Measurements from ENCODE around the gene DLG1.

DNA sequence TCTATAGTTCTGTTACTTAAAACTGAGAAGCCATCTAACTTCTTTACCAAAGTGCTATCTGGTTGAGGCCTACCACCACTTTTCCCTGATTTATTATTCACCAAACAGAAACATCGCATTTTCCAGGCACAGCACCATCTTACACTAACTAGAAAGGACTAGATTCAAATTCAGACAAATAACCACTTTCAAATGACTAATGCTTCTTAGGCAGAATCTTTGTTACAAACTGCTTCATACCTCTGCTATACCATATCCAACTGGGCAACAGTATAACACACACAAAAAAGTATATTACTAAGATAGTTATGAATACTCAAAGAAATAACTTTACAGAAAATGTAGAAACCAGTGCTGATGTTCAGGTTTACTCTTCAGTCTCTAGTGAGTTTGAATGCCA, 16.6 kb downstream of the DLG1 start:
- TF ChIP-seq POLR2A (IDR thresholded peaks at IDR 0.05) (no peak), CTCF (IDR thresholded peaks at IDR 0.05) (no peak)
